Measurements from ENCODE around the gene DYNC1I2.

DNA sequence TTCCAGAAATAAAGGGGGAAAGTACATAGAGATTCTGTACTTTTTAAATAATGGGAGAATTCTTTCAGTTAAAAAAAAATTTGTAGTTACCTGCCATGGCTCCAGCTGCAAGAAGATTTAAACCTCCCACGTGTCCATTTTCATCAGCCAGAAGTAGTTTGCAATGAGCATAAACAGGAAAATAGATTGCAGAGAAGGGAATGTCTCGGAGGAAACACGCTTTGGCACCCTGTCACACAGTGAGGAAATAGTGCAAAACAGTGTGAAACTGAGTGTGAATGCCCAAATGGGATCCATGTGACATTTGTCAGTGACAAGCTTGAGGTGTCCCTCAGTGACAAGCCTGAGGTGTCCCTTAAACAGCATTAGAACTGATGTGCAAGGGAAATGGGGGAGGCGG, 104.1 kb downstream of the DYNC1I2 start:
- TF ChIP-seq, protein P1, sequence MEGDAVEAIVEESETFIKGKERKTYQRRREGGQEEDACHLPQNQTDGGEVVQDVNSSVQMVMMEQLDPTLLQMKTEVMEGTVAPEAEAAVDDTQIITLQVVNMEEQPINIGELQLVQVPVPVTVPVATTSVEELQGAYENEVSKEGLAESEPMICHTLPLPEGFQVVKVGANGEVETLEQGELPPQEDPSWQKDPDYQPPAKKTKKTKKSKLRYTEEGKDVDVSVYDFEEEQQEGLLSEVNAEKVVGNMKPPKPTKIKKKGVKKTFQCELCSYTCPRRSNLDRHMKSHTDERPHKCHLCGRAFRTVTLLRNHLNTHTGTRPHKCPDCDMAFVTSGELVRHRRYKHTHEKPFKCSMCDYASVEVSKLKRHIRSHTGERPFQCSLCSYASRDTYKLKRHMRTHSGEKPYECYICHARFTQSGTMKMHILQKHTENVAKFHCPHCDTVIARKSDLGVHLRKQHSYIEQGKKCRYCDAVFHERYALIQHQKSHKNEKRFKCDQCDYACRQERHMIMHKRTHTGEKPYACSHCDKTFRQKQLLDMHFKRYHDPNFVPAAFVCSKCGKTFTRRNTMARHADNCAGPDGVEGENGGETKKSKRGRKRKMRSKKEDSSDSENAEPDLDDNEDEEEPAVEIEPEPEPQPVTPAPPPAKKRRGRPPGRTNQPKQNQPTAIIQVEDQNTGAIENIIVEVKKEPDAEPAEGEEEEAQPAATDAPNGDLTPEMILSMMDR (conservative IDR thresholded peaks at IDR 0.05) = no peak
- TF ChIP-seq ZFX (IDR thresholded peaks at IDR 0.05) = no peak

Data from C4-2B (cell line).